Tibial nerve (tissue), 4 donors: ENCODE measurements around the gene FBXW2. TPM values are rescaled to one million over a fixed set of nuclear protein-coding genes. Genes with fewer than 3 reads are reported as not detected.
"Not testable (repeated sequence)": the region's sequence is repeated elsewhere in the genome, so short reads cannot be mapped to it uniquely, and the experiment has no call there.

Experiments
- DNase-seq, 2 donors: peaks; one replicate each; pipeline ENCODE4 v3.0.0-alpha.2; 2019; ENCODE audit warnings: low spot score in 2 of 2
- H3K27ac ChIP-seq, 4 donors: fragments of 200-600 bp; sonication (generic) in 3 of 4; one replicate each; pipeline ENCODE4 v1.5.1; 2017 to 2019; ENCODE audit warnings: mild to moderate bottlenecking in 1 of 4
- H3K27me3 ChIP-seq, 2 donors: fragments of 200-600 bp; sonication (generic) in 1 of 2; one replicate each; pipeline versions ENCODE4 v1.5.1 to v1.6.0; 2017 to 2019
- H3K36me3 ChIP-seq, 3 donors: fragments of 200-600 bp; sonication (generic); one replicate each; pipeline ENCODE4 v1.5.1; 2018 to 2019
- H3K4me1 ChIP-seq, 4 donors: fragments of 200-600 bp; sonication (generic) in 3 of 4; one replicate each; pipeline ENCODE4 v1.5.1; 2017 to 2019
- H3K4me3 ChIP-seq, 4 donors: fragments of 200-600 bp; sonication (generic) in 3 of 4; one replicate each; pipeline ENCODE4 v1.5.1; 2017 to 2019; ENCODE audit warnings: mild to moderate bottlenecking in 1 of 4, moderate library complexity in 1 of 4
- H3K9me3 ChIP-seq, 4 donors: fragments of 200-600 bp; sonication (generic) in 3 of 4; one replicate each; pipeline ENCODE4 v1.5.1; 2017 to 2019
- CTCF ChIP-seq, 5 experiments: fragments of 200-600 bp in 3 of 5; fragments of 450-650 bp in 2 of 5; sonication (generic) in 3 of 5; IDR thresholded peaks; one replicate each; pipeline ENCODE4 v1.5.1; 2016 to 2019; ENCODE audit warnings: antibody characterized with exemption in 5 of 5, mild to moderate bottlenecking in 3 of 5, moderate library complexity in 2 of 5
- EP300 ChIP-seq, 2 donors: sonication (generic); formaldehyde crosslinking; IDR thresholded peaks; one replicate each; pipeline ENCODE4 v1.6.1; 2017; ENCODE audit warnings: antibody characterized with exemption in 2 of 2, mild to moderate bottlenecking in 1 of 2
- POLR2A ChIP-seq, 2 donors: fragments of 450-650 bp; IDR thresholded peaks; one replicate each; pipeline ENCODE4 v1.6.1; 2017; ENCODE audit warnings: antibody characterized with exemption in 2 of 2, mild to moderate bottlenecking in 2 of 2, moderate library complexity in 2 of 2
- WGBS, 2 donors: methylation state at CpG; one replicate each; pipeline ENCODE4 v1.1.5; 2018; 5-methylcytosine and 5-hydroxymethylcytosine counted together
- total RNA-seq, 4 donors: library from RNA; depleted of rRNA; stranded (reverse); fragments of >200 nt; gene quantifications; one replicate each; pipeline ENCODE4 v1.1.0, GENCODE V29; 2016

The FBXW2 gene
- total RNA-seq, 4 donors from 2014 or later = 33.9 to 56.6 (median 45.7) TPM

DNA sequence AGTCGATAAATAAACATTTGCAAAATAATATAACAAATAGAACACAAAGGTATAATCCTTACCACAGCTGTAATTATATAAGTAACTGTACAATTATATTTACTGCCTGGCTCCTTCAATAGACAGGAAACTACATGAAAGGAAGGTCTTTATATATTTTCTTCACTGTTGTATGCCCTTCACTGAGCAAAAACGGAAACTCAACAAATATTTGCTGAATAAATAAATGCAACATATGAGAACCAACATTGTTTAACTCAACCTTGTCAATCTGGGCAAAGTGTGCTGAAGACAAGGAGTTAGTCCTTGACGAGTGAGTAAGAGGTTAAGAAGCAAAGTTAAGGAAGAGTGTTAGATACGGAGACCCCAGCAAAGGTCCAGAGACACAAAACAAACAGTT is 26.9 kb upstream of the FBXW2 start:
- Histone ChIP-seq H3K4me3 (no peak overlapping the region), H3K27ac (no peak overlapping the region), H3K9me3 (peaks cover 0 to 1% (median 0%) of the 10 kb centered on the region in 4 donors), H3K27me3 (no peaks in the 10 kb centered on the region), H3K36me3 (peaks cover 0 to 99% (median 16%) of the 10 kb centered on the region in 3 donors), H3K4me1 (no peaks in the 10 kb centered on the region)
- WGBS, 2 donors = 90% methylated on average over 4 of the region's 4 CpGs
- no peak for DNase-seq
- TF ChIP-seq EP300 (IDR thresholded peaks at IDR 0.05) (no peak), POLR2A (IDR thresholded peaks at IDR 0.05) (no peak), CTCF (IDR thresholded peaks at IDR 0.05) (no peak)

DNA sequence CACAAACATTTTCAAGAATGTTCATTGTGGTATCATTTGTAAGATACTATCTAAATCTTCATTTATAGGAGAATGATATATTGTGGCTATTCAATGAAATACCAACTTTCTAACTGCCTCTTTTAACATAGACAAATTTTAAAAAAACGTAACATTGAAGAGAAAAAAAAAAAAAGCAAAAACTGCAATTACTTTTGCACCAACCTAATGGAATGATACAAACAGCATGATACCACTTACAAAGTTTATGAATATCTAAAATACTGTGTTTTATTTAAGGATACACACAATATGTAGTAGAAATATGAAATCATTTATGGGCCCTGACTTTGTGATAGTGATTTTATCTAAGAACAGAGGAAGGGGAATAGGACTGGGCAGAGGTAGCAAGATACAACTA is 25.4 kb upstream of the FBXW2 start:
- Histone ChIP-seq H3K4me1 (no peaks in the 10 kb centered on the region), H3K9me3 (no peaks in the 10 kb centered on the region), H3K27ac (no peak overlapping the region), H3K36me3 (peaks cover 0 to 95% (median 11%) of the 10 kb centered on the region in 3 donors), H3K27me3 (no peaks in the 10 kb centered on the region), H3K4me3 (no peak overlapping the region)
- TF ChIP-seq CTCF (IDR thresholded peaks at IDR 0.05) = no peak
- DNase-seq = no peak
- 75 to 87% methylated on average over 1 of the region's 1 CpG for WGBS, 2 donors

DNA sequence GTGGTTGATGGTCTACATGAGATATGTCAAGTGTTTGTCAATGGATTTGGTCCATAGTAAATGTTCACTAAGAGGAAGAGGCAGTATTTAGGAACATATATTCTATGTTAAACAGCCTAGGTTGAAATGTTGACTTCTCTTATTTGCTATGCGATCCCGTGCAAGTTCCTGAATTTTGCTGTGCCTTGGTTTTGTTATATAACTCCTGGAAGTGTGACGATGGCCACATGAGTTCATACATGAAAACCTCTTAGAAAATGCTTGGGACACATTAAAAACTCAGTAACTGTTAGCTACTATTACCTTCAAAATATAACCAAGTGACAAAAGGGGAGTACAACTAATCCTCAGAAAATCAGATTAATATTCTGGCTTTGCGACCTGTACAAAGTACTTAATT is 21.9 kb upstream of the FBXW2 start:
- no peak for DNase-seq
- Histone ChIP-seq H3K4me1 (no peaks in the 10 kb centered on the region), H3K4me3 (no peak overlapping the region), H3K27ac (no peak overlapping the region), H3K36me3 (peaks cover 0 to 71% (median 1%) of the 10 kb centered on the region in 3 donors), H3K9me3 (peaks cover 0 to 4% (median 0%) of the 10 kb centered on the region in 4 donors), H3K27me3 (no peaks in the 10 kb centered on the region)
- WGBS, 2 donors = 93 to 96% methylated on average over 4 of the region's 4 CpGs
- TF ChIP-seq CTCF (IDR thresholded peaks at IDR 0.05) (no peak), EP300 (IDR thresholded peaks at IDR 0.05) (no peak), POLR2A (IDR thresholded peaks at IDR 0.05) (no peak)

DNA sequence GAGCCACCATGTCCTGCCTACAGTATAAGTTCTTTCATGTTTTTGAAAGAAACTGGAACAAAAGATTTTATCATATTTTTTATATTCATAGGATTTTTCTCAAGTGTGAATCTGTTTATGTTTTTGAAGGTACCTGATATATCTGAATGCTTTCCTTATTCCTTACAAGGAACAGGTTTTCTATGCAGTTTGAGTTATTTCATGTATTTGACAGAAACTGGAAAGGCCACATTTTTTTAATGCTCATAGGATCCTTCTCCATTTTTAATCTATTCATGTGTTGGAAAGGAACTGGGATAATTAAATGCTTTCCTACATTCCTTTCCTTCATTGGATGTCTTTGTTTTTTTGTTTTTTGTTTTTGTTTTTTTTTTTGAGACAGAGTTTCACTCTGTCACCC is 15.7 kb upstream of the FBXW2 start:
- TF ChIP-seq CTCF (IDR thresholded peaks at IDR 0.05) (no peak), EP300 (IDR thresholded peaks at IDR 0.05) (no peak), POLR2A (IDR thresholded peaks at IDR 0.05) (no peak)
- DNase-seq = no peak
- Histone ChIP-seq H3K36me3 (peaks cover 0 to 34% (median 0%) of the 10 kb centered on the region in 3 donors), H3K4me1 (no peaks in the 10 kb centered on the region), H3K9me3 (peaks cover 0 to 56% (median 11%) of the 10 kb centered on the region in 4 donors), H3K4me3 (no peak overlapping the region), H3K27me3 (no peaks in the 10 kb centered on the region), H3K27ac (no peak overlapping the region)

DNA sequence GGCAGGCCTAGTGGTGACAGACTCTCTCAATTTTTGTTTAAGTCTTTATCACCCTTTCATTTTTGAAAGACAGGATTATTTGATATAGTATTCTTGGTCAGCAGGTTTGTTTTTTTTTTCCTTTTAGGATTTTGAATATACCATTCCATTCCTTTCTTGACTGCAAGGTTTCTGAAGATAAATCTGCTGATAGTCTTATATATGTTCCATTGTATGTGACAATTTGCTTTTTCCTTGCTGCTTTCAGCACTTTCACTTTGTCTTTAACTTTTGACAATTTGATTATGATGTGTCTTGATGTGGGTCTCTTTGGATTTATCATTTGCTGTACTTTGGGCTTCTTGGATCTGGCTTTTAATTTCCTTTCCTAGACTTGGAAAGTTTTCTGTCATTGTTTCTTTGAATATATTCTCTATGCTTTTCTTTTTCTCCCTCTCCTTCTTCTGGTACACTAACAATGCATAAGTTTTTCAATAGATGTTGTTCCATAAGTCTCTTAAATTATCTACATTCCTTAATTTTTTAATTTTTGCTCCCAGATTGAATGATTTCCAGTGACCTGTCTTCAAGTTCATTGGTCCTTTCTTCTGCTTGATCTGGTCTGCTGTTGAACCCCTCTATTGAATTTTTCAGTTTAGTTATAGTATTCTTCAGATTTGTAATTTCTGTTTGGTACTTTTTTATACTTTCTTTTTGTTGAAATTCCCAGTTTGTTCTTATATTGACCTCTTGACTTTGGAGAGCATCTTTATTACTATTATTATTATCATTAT is 14.6 kb upstream of the FBXW2 start:
- no peaks in the 10 kb centered on the region for H3K27me3 ChIP-seq
- H3K9me3 ChIP-seq = peaks cover 0 to 56% (median 11%) of the 10 kb centered on the region in 4 donors
- no peak for TF ChIP-seq POLR2A (IDR thresholded peaks at IDR 0.05)
- no peak for TF ChIP-seq EP300 (IDR thresholded peaks at IDR 0.05)
- TF ChIP-seq CTCF (IDR thresholded peaks at IDR 0.05) = no peak
- no peak for DNase-seq
- H3K36me3 ChIP-seq = peaks cover 0 to 34% (median 0%) of the 10 kb centered on the region in 3 donors
- H3K4me1 ChIP-seq = no peaks in the 10 kb centered on the region
- H3K4me3 ChIP-seq = no peak overlapping the region
- H3K27ac ChIP-seq = no peak overlapping the region

DNA sequence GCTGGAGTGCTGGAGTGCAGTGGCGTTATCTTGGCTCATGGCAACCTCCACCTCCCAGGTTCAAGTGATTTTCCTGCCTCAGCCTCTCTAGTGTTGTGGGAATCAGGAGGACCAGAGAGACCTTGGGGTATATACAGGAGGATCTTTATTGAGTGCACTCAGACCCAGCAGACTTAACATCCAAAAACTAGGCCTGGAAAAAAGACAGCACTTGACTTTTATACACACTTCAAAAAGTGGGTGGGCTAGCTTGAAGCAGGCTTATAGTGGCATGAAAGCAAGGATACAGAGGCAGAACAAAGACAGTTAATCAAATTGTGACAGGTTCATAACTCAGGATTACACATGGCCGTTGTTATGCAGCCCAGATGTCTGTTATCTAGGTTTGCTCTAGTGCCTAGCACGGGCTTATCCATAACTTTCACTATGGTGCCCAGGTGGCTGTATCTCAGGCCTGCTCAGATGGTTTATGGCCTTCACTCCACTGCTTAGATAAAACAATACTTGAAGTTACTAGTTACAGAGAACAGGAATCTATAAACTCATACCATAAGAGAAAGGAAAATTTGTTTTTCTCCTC is 11.7 kb upstream of the FBXW2 start:
- WGBS, 2 donors = 70 to 94% methylated on average over 3 of the region's 3 CpGs
- not testable (repeated sequence) for H3K27me3 ChIP-seq, H3K4me3 ChIP-seq, DNase-seq, H3K4me1 ChIP-seq, H3K27ac ChIP-seq
- Histone ChIP-seq H3K9me3 (peaks cover 0 to 52% (median 11%) of the 10 kb centered on the region in 4 donors), H3K36me3 (peaks cover 0 to 24% (median 0%) of the 10 kb centered on the region in 3 donors)
